GM13976 (cell line): ENCODE data around the gene CELF2.

Experiments used
- DNase-seq: peaks from one replicate; pipeline ENCODE4 v3.0.0; 2012; ENCODE audit warnings: low spot score
- CTCF ChIP-seq: IDR thresholded peaks from 2 replicates; pipeline ENCODE4 v1.5.1; 2012; ENCODE audit warnings: borderline replicate concordance, mild to moderate bottlenecking; ENCODE audit not compliant: insufficient read depth; ENCODE audit errors: extremely low read depth, missing control alignments, control extremely low read depth
- in situ Hi-C: fragments of 300-500 bp; cut with MboI; formaldehyde crosslinking; loops from one replicate; pipeline ENCODE4 v1.12.0; 2022; ENCODE audit warnings: low sequenced_read_pairs, mixed read lengths, inconsistent platforms; ENCODE audit not compliant: unreplicated experiment

Gene CELF2

DNA sequence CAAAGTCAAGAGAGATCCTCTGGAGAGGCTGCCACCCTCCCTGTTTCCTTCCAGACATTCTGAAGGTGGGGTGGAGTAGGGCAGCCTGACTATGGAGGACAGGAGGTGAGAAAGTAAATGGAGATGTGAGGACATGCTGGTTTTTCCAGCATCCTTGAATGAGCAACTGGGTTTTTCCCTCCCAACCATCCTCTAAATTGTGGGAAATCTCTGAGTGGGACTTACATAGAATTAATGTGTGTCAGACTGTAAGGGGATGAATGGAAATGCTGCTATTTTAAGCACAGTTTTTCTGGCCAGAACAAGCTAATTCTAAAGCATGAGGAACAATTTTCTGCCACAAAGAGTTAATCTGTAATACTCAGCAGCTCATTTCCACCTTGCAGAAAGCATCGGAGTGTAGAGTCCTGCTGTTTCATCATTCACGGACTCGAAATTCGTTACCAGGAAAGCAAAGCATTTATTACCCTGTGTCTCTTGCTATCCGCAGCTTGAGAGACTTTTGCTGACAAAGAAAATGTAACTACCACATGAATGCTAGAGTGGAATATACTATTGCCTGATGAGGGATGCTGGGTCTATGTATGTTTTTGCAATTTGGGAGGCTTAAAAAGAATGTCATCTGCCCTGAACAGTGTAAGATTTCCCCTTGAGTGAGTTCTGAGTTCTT lies 213.0 kb downstream of the CELF2 start:
- in situ Hi-C loops: no loop called here
- DNase-seq: no peak
- TF ChIP-seq CTCF: no peak

DNA sequence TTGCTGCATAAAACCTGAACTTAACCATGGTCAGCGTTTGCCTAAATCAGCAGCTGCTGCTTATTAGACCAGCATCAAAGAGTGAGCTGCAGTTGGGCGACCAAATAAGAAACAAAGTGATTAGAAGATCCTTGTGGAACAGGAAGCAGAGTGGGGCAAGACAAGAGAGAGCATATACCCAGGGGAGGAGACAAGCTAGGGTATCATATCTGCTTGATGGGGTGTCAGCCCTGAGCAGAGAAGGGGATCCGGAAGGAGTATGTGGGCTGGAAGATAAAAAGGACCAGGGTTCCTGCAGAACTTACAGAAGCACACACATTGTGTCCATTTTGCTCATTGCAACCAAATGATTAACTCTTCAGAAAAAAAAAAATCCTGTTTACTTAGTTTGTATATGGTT lies 213.6 kb downstream of the CELF2 start:
- no peak for DNase-seq
- TF ChIP-seq CTCF: no peak
- in situ Hi-C loops: no loop called here

GRCh38 chr10:11232222-11232961 lies 214.7 kb downstream of the CELF2 start:
- DNase-seq: no peak
- in situ Hi-C loops: no loop called here

GRCh38 chr10:11234857-11235531 lies 217.3 kb downstream of the CELF2 start:
- no peak for DNase-seq
- in situ Hi-C loops: no loop called here
- no peak for TF ChIP-seq CTCF

More at GRCh38 chr10:11232222-11232961, 214.7 kb downstream of the CELF2 start:
- no peak for TF ChIP-seq CTCF

GRCh38 chr10:11235771-11236170 lies 218.1 kb downstream of the CELF2 start:
- DNase-seq: no peak
- no peak for TF ChIP-seq CTCF
- in situ Hi-C loops: no loop called here

- TF ChIP-seq CTCF: no peak
- DNase-seq: no peak
These were observed 218.6 kb downstream of the CELF2 start for GRCh38 chr10:11236234-11236633.

More at GRCh38 chr10:11236234-11236633, 218.6 kb downstream of the CELF2 start:
- in situ Hi-C loops: no loop called here
